RWPE1 (cell line): Measurements from ENCODE around the gene UBE2R2.

Source experiments
- CTCF ChIA-PET: fragments of 350-600 bp; sonication (Branson Sonifier 250); formaldehyde crosslinking; extraction: SDS; loops from one replicate; lab custom pipeline; 2021; lab: Yijun Ruan, JAX
- POLR2A ChIA-PET: fragments of 400-600 bp; formaldehyde crosslinking; extraction: SDS; loops from one replicate; lab custom pipeline; 2020; ENCODE audit warnings: antibody characterized with exemption; ENCODE audit not compliant: low non-redundant PET; lab: Yijun Ruan, JAX
- DNase-seq: peaks from one replicate; pipeline ENCODE4 v3.0.0; 2012; ENCODE audit warnings: low spot score
- H3K27ac ChIP-seq: fragments of 450-650 bp; 2 replicates; pipeline ENCODE4 v1.5.1; 2017
- TF ChIP-seq, protein P1 (sequence below): fragments of 450-650 bp; conservative IDR thresholded peaks from 2 replicates; pipeline ENCODE4 v1.5.1; 2017; ENCODE audit warnings: low read depth, mild to moderate bottlenecking

The UBE2R2 gene

DNA sequence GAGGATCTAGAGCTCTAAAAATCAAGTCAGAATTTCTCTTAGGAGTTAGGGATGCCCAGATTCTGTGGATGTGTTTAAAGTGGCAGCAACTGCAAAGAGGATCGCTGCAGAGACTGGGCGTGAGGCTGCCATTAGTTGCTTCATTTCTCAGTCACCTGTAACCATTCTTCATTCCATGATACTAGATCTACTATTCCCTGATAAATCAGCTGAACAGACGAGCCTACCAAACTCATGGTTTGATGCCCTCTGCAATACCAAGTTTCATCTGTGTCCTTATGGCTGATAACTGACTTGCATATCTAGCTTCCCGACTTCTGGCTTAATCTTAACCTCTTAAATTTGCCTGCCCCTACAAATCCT, 33.3 kb downstream of the UBE2R2 start:
- CTCF ChIA-PET = interaction anchor here (1.7 kb wide), 1 partner anchor 112 kb away, joined by 5 read pairs; no protein-coding TSS in a partner anchor
- no peak for DNase-seq
- POLR2A ChIA-PET = no interaction called here
- TF ChIP-seq, protein P1, sequence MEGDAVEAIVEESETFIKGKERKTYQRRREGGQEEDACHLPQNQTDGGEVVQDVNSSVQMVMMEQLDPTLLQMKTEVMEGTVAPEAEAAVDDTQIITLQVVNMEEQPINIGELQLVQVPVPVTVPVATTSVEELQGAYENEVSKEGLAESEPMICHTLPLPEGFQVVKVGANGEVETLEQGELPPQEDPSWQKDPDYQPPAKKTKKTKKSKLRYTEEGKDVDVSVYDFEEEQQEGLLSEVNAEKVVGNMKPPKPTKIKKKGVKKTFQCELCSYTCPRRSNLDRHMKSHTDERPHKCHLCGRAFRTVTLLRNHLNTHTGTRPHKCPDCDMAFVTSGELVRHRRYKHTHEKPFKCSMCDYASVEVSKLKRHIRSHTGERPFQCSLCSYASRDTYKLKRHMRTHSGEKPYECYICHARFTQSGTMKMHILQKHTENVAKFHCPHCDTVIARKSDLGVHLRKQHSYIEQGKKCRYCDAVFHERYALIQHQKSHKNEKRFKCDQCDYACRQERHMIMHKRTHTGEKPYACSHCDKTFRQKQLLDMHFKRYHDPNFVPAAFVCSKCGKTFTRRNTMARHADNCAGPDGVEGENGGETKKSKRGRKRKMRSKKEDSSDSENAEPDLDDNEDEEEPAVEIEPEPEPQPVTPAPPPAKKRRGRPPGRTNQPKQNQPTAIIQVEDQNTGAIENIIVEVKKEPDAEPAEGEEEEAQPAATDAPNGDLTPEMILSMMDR = no peak
- H3K27ac ChIP-seq = no peak overlapping the region

DNA sequence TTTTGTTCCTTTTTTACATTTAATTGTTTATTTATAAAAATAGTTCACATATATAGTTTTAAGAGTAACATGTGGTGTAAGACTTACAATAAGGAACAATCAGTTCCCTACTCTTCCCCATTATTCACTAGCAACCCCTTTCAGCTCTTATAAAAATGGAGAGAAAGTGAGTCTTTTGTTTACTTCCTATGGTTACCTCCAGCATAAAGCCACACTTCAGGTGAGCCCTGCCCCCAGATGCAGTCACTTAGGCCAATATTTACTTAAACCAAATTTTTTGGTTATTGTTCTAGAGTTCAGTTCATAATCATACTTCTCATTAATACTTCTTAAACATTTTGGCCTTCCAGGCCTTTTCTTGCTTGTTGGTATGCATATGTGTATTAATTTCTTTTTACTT, 33.7 kb downstream of the UBE2R2 start:
- ChIA-PET CTCF (interaction anchor here (1.7 kb wide), 1 partner anchor 113 kb away, joined by 5 read pairs; no protein-coding TSS in a partner anchor), POLR2A (no interaction called here)
- H3K27ac ChIP-seq = no peak overlapping the region
- DNase-seq = no peak
- TF ChIP-seq, protein P1 = no peak

DNA sequence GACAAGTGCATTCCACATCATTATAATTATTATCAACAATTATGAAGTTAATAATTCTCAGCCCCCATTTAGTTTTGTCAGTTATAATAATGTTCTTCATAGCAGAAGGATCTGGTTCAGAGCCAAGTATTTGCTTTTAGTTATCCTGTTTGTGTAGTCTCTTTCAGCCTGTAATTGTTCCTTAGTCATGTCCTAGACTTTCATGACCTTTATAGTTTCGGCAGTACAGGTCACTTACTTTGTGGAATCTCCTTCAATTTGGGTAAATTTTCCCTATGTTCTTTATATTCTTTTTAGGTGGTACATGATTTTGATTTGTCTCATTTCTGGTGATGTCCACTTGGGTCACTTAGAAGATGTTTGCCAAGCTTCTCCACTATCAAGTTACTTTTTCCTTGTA, 34.3 kb downstream of the UBE2R2 start:
- no peak for DNase-seq
- ChIA-PET POLR2A (no interaction called here), CTCF (interaction anchor here (1.2 to 2.7 kb wide), 3 partner anchors 8 to 72 kb away, joined by 4 to 12 read pairs (median 7); no protein-coding TSS in a partner anchor)
- TF ChIP-seq, protein P1 = no peak
- H3K27ac ChIP-seq = no peak overlapping the region

GRCh38 chr9:33852216-33852826, 35.4 kb downstream of the UBE2R2 start:
- TF ChIP-seq, protein P1 = peak; percentile 86
- ChIA-PET CTCF (interaction anchor here (0.6 to 2.7 kb wide), 8 partner anchors 9 to 115 kb away, joined by 3 to 12 read pairs (median 4); no protein-coding TSS in a partner anchor), POLR2A (interaction anchor here (0.6 kb wide), 1 partner anchor 39 kb away, joined by 4 read pairs; no protein-coding TSS in a partner anchor)
- peak overlapping the region; percentile 36 for H3K27ac ChIP-seq
- peak; percentile 45 for DNase-seq

DNA sequence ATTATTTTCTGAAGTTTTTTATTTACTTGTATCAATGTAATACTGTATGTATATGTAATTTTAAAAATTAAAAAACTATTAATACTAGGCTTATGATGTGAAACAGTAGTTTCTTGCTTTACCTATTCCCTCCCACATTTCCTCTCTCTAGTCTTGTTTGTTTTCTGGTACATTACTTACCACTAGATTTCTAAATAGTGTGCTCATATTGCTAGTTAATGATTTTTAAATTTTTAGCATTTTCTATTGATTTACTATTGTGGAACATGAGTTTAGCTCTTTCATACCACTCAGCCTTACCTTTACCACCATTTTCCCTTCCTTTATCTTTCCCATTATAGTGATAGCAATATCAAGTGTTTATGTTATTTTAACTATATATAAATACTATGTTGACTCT, 39.3 kb downstream of the UBE2R2 start:
- POLR2A ChIA-PET = no interaction called here
- TF ChIP-seq, protein P1 = no peak
- CTCF ChIA-PET = no interaction called here
- H3K27ac ChIP-seq = no peak overlapping the region
- no peak for DNase-seq

- H3K27ac ChIP-seq = peak overlapping the region; percentile 40
- ChIA-PET CTCF (interaction anchor here (0.6 to 1.3 kb wide), 4 partner anchors 20 to 502 kb away, joined by 3 to 13 read pairs (median 3); no protein-coding TSS in a partner anchor), POLR2A (no interaction called here)
- no peak for DNase-seq
- TF ChIP-seq, protein P1 = no peak
Measured at GRCh38 chr9:33858423-33858822, 41.5 kb downstream of the UBE2R2 start.
